Measurements from ENCODE around the gene FOXP1. TPM values are rescaled to one million over a fixed set of nuclear protein-coding genes. Genes with fewer than 3 reads are reported as not detected.

FOXP1 gene
- total and polyA plus RNA-seq, 9 of the 15 experiments (the other 6 are each of a cell fraction or from before 2014, with no cell fraction given): 7.7 to 34.5 (median 13.7) TPM

GRCh38 chr3:71318458-71318827, 265.1 kb downstream of the FOXP1 start:
- Histone ChIP-seq H3K9me1 (ENCODE audit: control insufficient read depth, insufficient read depth, low read length) (no peaks in the 10 kb centered on the region), H3K4me3 (no peak overlapping the region), H3K36me3 (ENCODE audit: control insufficient read depth, insufficient read depth, low read length) (no peaks in the 10 kb centered on the region), H3K27me3 (ENCODE audit: control insufficient read depth in 2 of 2, insufficient read depth in 2 of 2, low read length in 2 of 2) (no peaks in the 10 kb centered on the region), H3K4me1 (replicated peaks in 1 of 2; ENCODE audit: control insufficient read depth in 2 of 2, insufficient read depth in 2 of 2, low read length in 2 of 2) (no peaks in the 10 kb centered on the region), H3K79me2 (ENCODE audit: control insufficient read depth, insufficient read depth, low read length) (no peaks in the 10 kb centered on the region), H2AFZ (ENCODE audit: low read depth, low read length) (no peak overlapping the region), H3K4me2 (ENCODE audit: insufficient read depth, low read length) (no peak overlapping the region), H4K20me1 (replicated peaks; ENCODE audit: control insufficient read depth, insufficient read depth, low read length) (no peaks in the 10 kb centered on the region), H3K27ac (ENCODE audit: extremely low read depth, low read depth, low read length) (no peak overlapping the region), H3K9ac (ENCODE audit: insufficient read depth in 1 of 2, low read depth in 2 of 2, low read length in 2 of 2) (no peak overlapping the region), H3K9me3 (replicated peaks; ENCODE audit: control insufficient read depth, insufficient read depth, low read depth, low read length) (no peaks in the 10 kb centered on the region)
- intact Hi-C loops (cut with micrococcal nuclease): no loop called here
- no peak for ATAC-seq
- DNase-seq (ENCODE audit: extremely low read depth in 1 of 4, low spot score in 3 of 4): no peak
- POLR2A ChIA-PET: no interaction called here
- in situ Hi-C loops (cut with MboI): no loop called here
- TF ChIP-seq ZNF316 (IDR thresholded peaks at IDR 0.05): no peak
- TF ChIP-seq ZFX (CRISPR knock-in tag; IDR thresholded peaks at IDR 0.05): no peak
- no peak for TF ChIP-seq MCM3 (IDR thresholded peaks at IDR 0.05)
- no peak for TF ChIP-seq RFX7 (CRISPR knock-in tag; IDR thresholded peaks at IDR 0.05)
- no peak for TF ChIP-seq PRMT5 (CRISPR knock-in tag; IDR thresholded peaks at IDR 0.05)
- no peak for TF ChIP-seq ZNF436 (CRISPR knock-in tag; IDR thresholded peaks at IDR 0.05)
- TF ChIP-seq CTBP1 (IDR thresholded peaks at IDR 0.05; ENCODE audit: borderline replicate concordance): no peak
- TF ChIP-seq CBX8 (IDR thresholded peaks at IDR 0.05; ENCODE audit: borderline replicate concordance, extremely low read depth, low read depth, low read length, poor library complexity, severe bottlenecking): no peak
- TF ChIP-seq PHF21A (IDR thresholded peaks at IDR 0.05; ENCODE audit: borderline replicate concordance, low read depth): no peak
- TF ChIP-seq HMG20B (CRISPR knock-in tag; IDR thresholded peaks at IDR 0.05): no peak
- no peak for TF ChIP-seq CBFB (CRISPR knock-in tag; IDR thresholded peaks at IDR 0.05)
- no peak for TF ChIP-seq E2F8 (IDR thresholded peaks at IDR 0.05; ENCODE audit: low read depth, partially characterized antibody)
- no peak for TF ChIP-seq ARNT (IDR thresholded peaks at IDR 0.05)
- TF ChIP-seq MTF1 (CRISPR knock-in tag; IDR thresholded peaks at IDR 0.05; ENCODE audit: borderline replicate concordance): no peak
- 65% methylated on average over 3 of the region's 3 CpGs for WGBS (ENCODE audit: insufficient coverage, low coverage, missing lambda C conversion rate)
- BruUV-seq (replicated peaks): no TSS peak
- CTCF ChIA-PET (ENCODE audit: low intra/inter-chr PET ratio): no interaction called here
- no peak for FAIRE-seq
